Endodermal cell (in vitro differentiated cells): ENCODE results near the gene SLC5A6. TPM values are rescaled to one million over a fixed set of nuclear protein-coding genes. Genes with fewer than 3 reads are reported as not detected.

Experiments
- DNase-seq: peaks from one replicate; pipeline ENCODE4 v3.0.0-alpha.2; 2017
- H3K27ac ChIP-seq: 2 replicates; pipeline ENCODE4 v1.5.1; 2013; ENCODE audit warnings: mild to moderate bottlenecking, low read depth, low read length, moderate library complexity
- H3K27me3 ChIP-seq: 2 replicates; pipeline ENCODE4 v1.6.1; 2013; ENCODE audit warnings: mild to moderate bottlenecking, low read length, moderate library complexity; ENCODE audit not compliant: insufficient read depth, control insufficient read depth, poor library complexity, severe bottlenecking
- H3K36me3 ChIP-seq: 2 replicates; pipeline ENCODE4 v1.7.0; 2013; ENCODE audit warnings: mild to moderate bottlenecking, low read length, moderate library complexity; ENCODE audit not compliant: control insufficient read depth, insufficient read depth
- H3K4me1 ChIP-seq: one replicate; pipeline ENCODE4 v1.7.0; 2013; ENCODE audit warnings: low read length; ENCODE audit not compliant: control insufficient read depth, insufficient read depth
- H3K4me3 ChIP-seq: 2 replicates; pipeline ENCODE4 v1.5.1; 2013; ENCODE audit warnings: mild to moderate bottlenecking, low read length, moderate library complexity
- H3K9ac ChIP-seq: 2 replicates; pipeline ENCODE4 v1.6.1; 2013; ENCODE audit warnings: mild to moderate bottlenecking, low read length, moderate library complexity; ENCODE audit not compliant: poor library complexity, severe bottlenecking; ENCODE audit errors: extremely low read depth
- H3K9me3 ChIP-seq: 2 replicates; pipeline ENCODE4 v1.6.1; 2013; ENCODE audit warnings: mild to moderate bottlenecking, low read length, moderate library complexity; ENCODE audit not compliant: control insufficient read depth
- H3K27ac Mint-ChIP-seq: 2 replicates; pipeline ENCODE4 v1.8.0; 2020; ENCODE audit warnings: mixed read lengths
- H3K27me3 Mint-ChIP-seq: 2 replicates; pipeline ENCODE4 v1.8.0; 2021; ENCODE audit warnings: mild to moderate bottlenecking, mixed read lengths; ENCODE audit not compliant: insufficient read depth
- H3K36me3 Mint-ChIP-seq: 2 replicates; pipeline ENCODE4 v1.8.0; 2020; ENCODE audit warnings: low read depth, mixed read lengths
- H3K4me1 Mint-ChIP-seq: 2 replicates; pipeline ENCODE4 v1.8.0; 2020; ENCODE audit warnings: mixed read lengths
- H3K4me3 Mint-ChIP-seq: 2 replicates; pipeline ENCODE4 v1.8.0; 2020; ENCODE audit warnings: mild to moderate bottlenecking, moderate library complexity, mixed read lengths
- H3K9me3 Mint-ChIP-seq: 2 replicates; pipeline ENCODE4 v1.8.0; 2020; ENCODE audit warnings: mild to moderate bottlenecking, mixed read lengths
- WGBS, 2 experiments: methylation state at CpG; one replicate each; pipeline versions ENCODE4 v1.1.5 to v1.1.7; 2013; ENCODE audit warnings: missing lambda C conversion rate in 2 of 2, mixed read lengths in 1 of 2; ENCODE audit not compliant: insufficient coverage in 1 of 2, insufficient read length in 1 of 2; 5-methylcytosine and 5-hydroxymethylcytosine counted together
- total RNA-seq, 2 donors: library from RNA; stranded (reverse); fragmentation: NEBNext Ultra II Directional in 1 of 2; extraction: Animal tissue kit (Norgen Biotek cat#: 25700) in 1 of 2; gene quantifications; 2 replicates in 1 of 2; 3 replicates in 1 of 2; pipeline ENCODE4 v1.2.1, GENCODE V29; 2021
- TF ChIP-seq, protein P1 (sequence below): fragments of 200-600 bp; sonication (generic); conservative IDR thresholded peaks from 2 replicates; pipeline ENCODE4 v1.5.0; 2021; ENCODE audit warnings: antibody characterized with exemption, mild to moderate bottlenecking

SLC5A6 gene
- total RNA-seq, 2 donors from 2014 or later, result 115 to 125 TPM

DNA sequence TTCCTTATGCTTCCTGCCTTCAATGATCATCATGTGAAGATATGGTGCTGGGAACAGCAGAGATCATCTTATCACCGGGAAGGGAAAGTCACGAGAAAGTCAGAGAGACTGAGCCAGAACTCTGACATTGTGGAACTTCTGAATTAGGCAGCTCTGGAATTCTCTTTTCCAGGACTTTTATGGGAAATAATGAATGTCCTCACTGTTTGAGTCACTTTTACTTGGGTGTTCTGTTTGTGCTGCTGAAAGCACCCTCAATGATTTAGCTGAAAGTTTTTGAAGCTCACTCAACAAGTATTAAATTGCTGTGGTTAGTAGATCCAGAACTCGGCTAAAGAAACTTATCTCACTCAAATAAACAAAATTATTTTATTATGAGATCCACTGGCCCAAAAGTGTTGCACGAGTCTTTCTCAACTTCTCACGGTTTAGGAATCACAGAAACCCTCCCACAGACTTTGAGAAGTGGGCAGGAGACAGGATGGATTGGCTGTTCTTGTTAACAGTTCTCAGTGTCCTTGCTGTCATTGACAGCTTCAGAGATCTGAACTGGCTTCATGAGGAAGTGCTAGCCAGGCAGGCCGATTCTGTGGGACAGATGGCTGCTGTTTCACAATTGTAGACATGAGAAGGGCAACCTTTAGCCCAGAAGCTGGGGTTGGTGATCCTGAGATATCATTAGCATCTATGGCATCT is 26.6 kb downstream of the SLC5A6 start:
- no peak for DNase-seq
- H3K9ac ChIP-seq, result no peak overlapping the region
- H3K27ac ChIP-seq, result no peak overlapping the region
- H3K4me1 ChIP-seq, result no peaks in the 10 kb centered on the region
- Mint-ChIP-seq H3K27ac (no peak overlapping the region), H3K27me3 (peaks cover 7% of the 10 kb centered on the region), H3K36me3 (no peaks in the 10 kb centered on the region), H3K9me3 (peaks cover 7% of the 10 kb centered on the region), H3K4me3 (no peak overlapping the region), H3K4me1 (peaks cover 2% of the 10 kb centered on the region)
- H3K4me3 ChIP-seq, result no peak overlapping the region
- WGBS, 2 experiments, result 85 to 89% methylated on average over 5 to 6 of the region's 6 CpGs
- no peaks in the 10 kb centered on the region for H3K9me3 ChIP-seq
- H3K36me3 ChIP-seq, result no peaks in the 10 kb centered on the region
- TF ChIP-seq, protein P1, sequence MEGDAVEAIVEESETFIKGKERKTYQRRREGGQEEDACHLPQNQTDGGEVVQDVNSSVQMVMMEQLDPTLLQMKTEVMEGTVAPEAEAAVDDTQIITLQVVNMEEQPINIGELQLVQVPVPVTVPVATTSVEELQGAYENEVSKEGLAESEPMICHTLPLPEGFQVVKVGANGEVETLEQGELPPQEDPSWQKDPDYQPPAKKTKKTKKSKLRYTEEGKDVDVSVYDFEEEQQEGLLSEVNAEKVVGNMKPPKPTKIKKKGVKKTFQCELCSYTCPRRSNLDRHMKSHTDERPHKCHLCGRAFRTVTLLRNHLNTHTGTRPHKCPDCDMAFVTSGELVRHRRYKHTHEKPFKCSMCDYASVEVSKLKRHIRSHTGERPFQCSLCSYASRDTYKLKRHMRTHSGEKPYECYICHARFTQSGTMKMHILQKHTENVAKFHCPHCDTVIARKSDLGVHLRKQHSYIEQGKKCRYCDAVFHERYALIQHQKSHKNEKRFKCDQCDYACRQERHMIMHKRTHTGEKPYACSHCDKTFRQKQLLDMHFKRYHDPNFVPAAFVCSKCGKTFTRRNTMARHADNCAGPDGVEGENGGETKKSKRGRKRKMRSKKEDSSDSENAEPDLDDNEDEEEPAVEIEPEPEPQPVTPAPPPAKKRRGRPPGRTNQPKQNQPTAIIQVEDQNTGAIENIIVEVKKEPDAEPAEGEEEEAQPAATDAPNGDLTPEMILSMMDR, result no peak
- no peaks in the 10 kb centered on the region for H3K27me3 ChIP-seq

DNA sequence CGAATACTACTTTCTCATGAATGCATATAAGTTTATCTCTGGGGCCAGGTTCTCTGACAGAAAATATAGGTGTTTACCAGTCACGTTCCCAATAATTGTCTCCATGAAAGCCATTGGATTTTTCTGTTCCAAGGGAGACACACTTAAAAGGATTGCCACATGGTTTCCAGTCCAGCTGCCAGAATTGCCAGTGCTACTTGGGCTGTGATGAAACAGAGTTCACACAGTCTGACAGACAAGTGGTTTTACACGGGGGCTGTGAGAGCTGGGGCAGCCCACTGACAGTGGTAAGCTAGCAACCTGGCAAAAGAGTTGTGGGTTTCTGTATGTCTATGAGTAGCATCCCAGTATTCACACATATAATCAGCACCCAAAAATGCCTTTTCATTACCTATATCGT is 28.0 kb downstream of the SLC5A6 start:
- Histone ChIP-seq H3K27me3 (no peaks in the 10 kb centered on the region), H3K9me3 (no peaks in the 10 kb centered on the region), H3K9ac (no peak overlapping the region), H3K36me3 (no peaks in the 10 kb centered on the region), H3K4me3 (no peak overlapping the region), H3K27ac (no peak overlapping the region), H3K4me1 (no peaks in the 10 kb centered on the region)
- Mint-ChIP-seq H3K4me3 (no peak overlapping the region), H3K27me3 (peaks cover 9% of the 10 kb centered on the region), H3K27ac (no peak overlapping the region), H3K36me3 (no peaks in the 10 kb centered on the region), H3K4me1 (peaks cover 2% of the 10 kb centered on the region), H3K9me3 (no peaks in the 10 kb centered on the region)
- DNase-seq, result no peak
- TF ChIP-seq, protein P1, result no peak
- WGBS, 2 experiments, result 88 to 95% methylated on average over 2 to 4 of the region's 4 CpGs

DNA sequence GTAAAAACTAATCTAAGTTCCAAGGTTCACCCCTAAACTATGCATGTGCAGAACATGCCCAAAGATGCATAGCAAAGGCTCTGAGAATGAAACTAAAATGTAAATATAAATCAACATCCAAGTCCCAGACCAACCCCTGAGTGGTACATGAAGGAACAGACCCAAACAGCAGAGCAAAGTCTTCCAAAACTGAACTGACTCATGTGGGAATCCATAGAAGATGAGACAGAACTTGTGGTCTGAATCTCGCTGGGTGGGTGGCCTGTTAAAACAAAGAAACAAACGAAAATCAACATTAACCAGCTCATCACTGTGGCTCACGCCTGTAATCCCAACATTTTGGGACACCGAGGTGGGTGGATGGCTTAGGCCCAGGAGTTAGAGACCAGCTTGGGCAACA is 29.7 kb downstream of the SLC5A6 start:
- Mint-ChIP-seq H3K4me3 (no peak overlapping the region), H3K27ac (no peak overlapping the region), H3K36me3 (no peaks in the 10 kb centered on the region), H3K9me3 (no peaks in the 10 kb centered on the region), H3K27me3 (peaks cover 10% of the 10 kb centered on the region), H3K4me1 (peaks cover 2% of the 10 kb centered on the region)
- WGBS, 2 experiments, result 69 to 71% methylated on average over 4 of the region's 4 CpGs
- Histone ChIP-seq H3K9me3 (no peaks in the 10 kb centered on the region), H3K27me3 (no peaks in the 10 kb centered on the region), H3K36me3 (no peaks in the 10 kb centered on the region), H3K4me3 (no peak overlapping the region), H3K27ac (no peak overlapping the region), H3K9ac (no peak overlapping the region), H3K4me1 (no peaks in the 10 kb centered on the region)
- no peak for DNase-seq
- TF ChIP-seq, protein P1, result no peak
